Adrenal gland (tissue), 5 donors: ENCODE results near the gene RGSL1.

ENCODE experiments used
- CTCF ChIP-seq, 6 experiments: fragments of 450-650 bp in 4 of 6; fragments of 200-600 bp in 2 of 6; sonication (generic) in 1 of 6; IDR thresholded peaks; 1 replicate in 5 of 6; 2 replicates in 1 of 6; pipeline versions ENCODE4 v1.5.1 to v1.8.0; 2016 to 2021; ENCODE audit warnings: antibody characterized with exemption in 6 of 6, mild to moderate bottlenecking in 2 of 6, moderate library complexity in 1 of 6
- POLR2A ChIP-seq, 2 donors: fragments of 450-650 bp; IDR thresholded peaks; one replicate each; pipeline ENCODE4 v1.6.1; 2017; ENCODE audit warnings: antibody characterized with exemption in 2 of 2, mild to moderate bottlenecking in 2 of 2, moderate library complexity in 1 of 2
- donor health status: DM: no; HTN: no; CAD: no.

GRCh38 chr1:182453631-182454030 is 3.7 kb downstream of the RGSL1 start:
- TF ChIP-seq POLR2A (IDR thresholded peaks at IDR 0.05) (no peak), CTCF (IDR thresholded peaks at IDR 0.05) (no peak)
